Neural progenitor cell (in vitro differentiated cells): ENCODE results near the gene PSORS1C2.

Experiments
- CTCF ChIP-seq: fragments of 200-600 bp; sonication (generic); IDR thresholded peaks from 2 replicates; pipeline ENCODE4 v1.5.1; 2017; ENCODE audit warnings: antibody characterized with exemption, mild to moderate bottlenecking
- EZH2 ChIP-seq: fragments of 200-600 bp; sonication (generic); IDR thresholded peaks from 2 replicates; pipeline ENCODE4 v1.6.1; 2017; ENCODE audit warnings: antibody characterized with exemption, mild to moderate bottlenecking, moderate library complexity
- EZH2phosphoT487 ChIP-seq: fragments of 200-600 bp; sonication (generic); IDR thresholded peaks from 2 replicates; pipeline ENCODE4 v1.6.1; 2017; ENCODE audit warnings: antibody characterized with exemption

- TF ChIP-seq CTCF (no peak), EZH2 (no peak), EZH2phosphoT487 (no peak)
Measured at GRCh38 chr6:31169123-31169857, 30.4 kb upstream of the PSORS1C2 start.
